HuH-7 (cell line): ENCODE results near the gene HELB.
"Not testable (repeated sequence)": the region's sequence is repeated elsewhere in the genome, so short reads cannot be mapped to it uniquely, and the experiment has no call there.

ENCODE experiments used
- DNase-seq: peaks from one replicate; pipeline ENCODE4 v3.0.0; 2011; ENCODE audit warnings: low spot score

The HELB gene

GRCh38 chr12:66303316-66303804, 1.1 kb downstream of the HELB start:
- not testable (repeated sequence) for DNase-seq

- DNase-seq: no peak
Measured at GRCh38 chr12:66304296-66304900, 2.1 kb downstream of the HELB start.

- no peak for DNase-seq
Measured at GRCh38 chr12:66309606-66310005, 7.3 kb downstream of the HELB start.

GRCh38 chr12:66312189-66312588, 9.9 kb downstream of the HELB start:
- no peak for DNase-seq

GRCh38 chr12:66314278-66314677, 12.0 kb downstream of the HELB start:
- no peak for DNase-seq

GRCh38 chr12:66319266-66319954, 17.1 kb downstream of the HELB start:
- DNase-seq: no peak

GRCh38 chr12:66320996-66321395, 18.7 kb downstream of the HELB start:
- DNase-seq: no peak

GRCh38 chr12:66321435-66321834, 19.1 kb downstream of the HELB start:
- no peak for DNase-seq

- DNase-seq: no peak
Measured at GRCh38 chr12:66323017-66323416, 20.7 kb downstream of the HELB start.

GRCh38 chr12:66329941-66330340, 27.6 kb downstream of the HELB start:
- no peak for DNase-seq

GRCh38 chr12:66331016-66331415, 28.7 kb downstream of the HELB start:
- DNase-seq: no peak

- no peak for DNase-seq
Measured at GRCh38 chr12:66331814-66332213, 29.5 kb downstream of the HELB start.

- DNase-seq: no peak
Measured at GRCh38 chr12:66335746-66336145, 33.5 kb downstream of the HELB start.

GRCh38 chr12:66337381-66338010, 35.2 kb downstream of the HELB start:
- no peak for DNase-seq

GRCh38 chr12:66340131-66340530, 37.8 kb downstream of the HELB start:
- no peak for DNase-seq

- no peak for DNase-seq
Measured at GRCh38 chr12:66341126-66341525, 38.8 kb downstream of the HELB start.

- DNase-seq: no peak
Measured at GRCh38 chr12:66345212-66345611, 42.9 kb downstream of the HELB start.

- DNase-seq: no peak
Measured at GRCh38 chr12:66345956-66346355, 43.7 kb downstream of the HELB start.

- DNase-seq: no peak
Measured at GRCh38 chr12:66351301-66351700, 49.0 kb downstream of the HELB start.

- peak; percentile 26 for DNase-seq
Measured at GRCh38 chr12:66352197-66352596, 49.9 kb downstream of the HELB start.

GRCh38 chr12:66352899-66353298, 50.6 kb downstream of the HELB start:
- no peak for DNase-seq

GRCh38 chr12:66354291-66354690, 52.0 kb downstream of the HELB start:
- no peak for DNase-seq

GRCh38 chr12:66359300-66359699, 57.0 kb downstream of the HELB start:
- DNase-seq: no peak
